Cardiac muscle cell (in vitro differentiated cells and primary cell): Measurements from ENCODE around the gene AGPAT2. TPM values are rescaled to one million over a fixed set of nuclear protein-coding genes. Genes with fewer than 3 reads are reported as not detected.

Experiments
- DNase-seq, 2 donors: peaks; one replicate each; pipeline versions ENCODE4 v3.0.0 to v3.0.0-alpha.2; 2010 to 2017; ENCODE audit warnings: low read depth in 1 of 2, low spot score in 1 of 2
- H3K27ac ChIP-seq: fragments of 200-600 bp; sonication (generic); 2 replicates; pipeline ENCODE4 v1.5.1; 2016
- H3K27me3 ChIP-seq: fragments of 200-600 bp; sonication (generic); 2 replicates; pipeline ENCODE4 v1.6.0; 2016; ENCODE audit warnings: control low read depth
- H3K36me3 ChIP-seq: fragments of 200-600 bp; sonication (generic); 2 replicates; pipeline ENCODE4 v1.5.1; 2016; ENCODE audit warnings: control low read depth
- H3K4me1 ChIP-seq: fragments of 200-600 bp; sonication (generic); 2 replicates; pipeline ENCODE4 v1.8.1; 2017; ENCODE audit warnings: low read depth, mild to moderate bottlenecking, mixed run types
- H3K4me3 ChIP-seq: fragments of 200-600 bp; sonication (generic); 2 replicates; pipeline ENCODE4 v1.5.1; 2016; ENCODE audit warnings: mild to moderate bottlenecking
- H3K9me3 ChIP-seq: fragments of 200-600 bp; sonication (generic); 2 replicates; pipeline ENCODE4 v1.5.1; 2017; ENCODE audit warnings: low read depth, mild to moderate bottlenecking, control low read depth
- CTCF ChIP-seq: IDR thresholded peaks from 2 replicates; pipeline ENCODE4 v1.5.1; 2012; ENCODE audit warnings: low read depth, mild to moderate bottlenecking, low read length
- polyA plus RNA-seq: library from polyadenylated mRNA; unstranded; fragments of >200 nt; fragmentation: Nextera tagmentation; extraction: Ambion mirVana; gene quantifications from 2 replicates; pipeline ENCODE4 v1.2.1, GENCODE V29; 2016
- total RNA-seq: library from RNA; depleted of rRNA; stranded (reverse); fragments of >200 nt; gene quantifications from 2 replicates; pipeline ENCODE4 v1.2.3, GENCODE V29; 2016

Gene AGPAT2
- total and polyA plus RNA-seq, 2 experiments from 2014 or later: 72.5 to 103 TPM

- H3K4me3 ChIP-seq: no peak overlapping the region
- peaks cover 9% of the 10 kb centered on the region for H3K4me1 ChIP-seq
- no peaks in the 10 kb centered on the region for H3K27me3 ChIP-seq
- no peaks in the 10 kb centered on the region for H3K9me3 ChIP-seq
- no peak for TF ChIP-seq CTCF
- H3K36me3 ChIP-seq: no peaks in the 10 kb centered on the region
- no peak overlapping the region for H3K27ac ChIP-seq
- DNase-seq: peak in 1 of 2 donors; percentile 76
Measured at GRCh38 chr9:136645903-136646754, 41.1 kb downstream of the AGPAT2 start.

DNA sequence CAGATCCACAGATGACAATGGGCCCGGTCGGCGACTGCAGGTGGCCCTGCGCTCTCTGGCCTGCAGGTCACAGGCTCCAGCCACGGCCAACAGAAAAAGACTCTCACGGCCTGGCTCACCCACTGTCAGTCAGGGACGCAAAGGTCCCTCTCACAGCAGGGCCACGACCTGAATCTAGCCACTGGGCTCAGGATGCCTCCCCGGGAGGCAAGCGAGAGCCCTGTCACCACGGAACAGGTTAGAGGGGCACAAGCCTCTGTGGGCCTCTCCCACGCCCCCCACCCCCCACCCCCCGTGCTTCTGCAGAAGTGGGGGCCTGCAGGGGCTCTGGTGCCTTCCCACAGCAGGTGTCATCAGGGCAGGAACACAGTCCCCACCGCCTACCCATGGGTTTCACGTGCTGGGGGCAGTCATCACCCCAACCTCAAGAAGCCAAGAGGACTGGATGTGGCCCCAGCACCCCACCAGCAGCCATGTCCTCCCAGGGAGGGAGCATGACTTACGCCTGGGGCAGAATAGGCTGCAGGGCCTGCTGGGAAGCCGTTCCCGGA, 41.8 kb downstream of the AGPAT2 start:
- Histone ChIP-seq H3K4me3 (no peak overlapping the region), H3K27me3 (no peaks in the 10 kb centered on the region), H3K4me1 (peaks cover 9% of the 10 kb centered on the region), H3K36me3 (no peaks in the 10 kb centered on the region), H3K27ac (no peak overlapping the region), H3K9me3 (no peaks in the 10 kb centered on the region)
- TF ChIP-seq CTCF: no peak
- no peak for DNase-seq

DNA sequence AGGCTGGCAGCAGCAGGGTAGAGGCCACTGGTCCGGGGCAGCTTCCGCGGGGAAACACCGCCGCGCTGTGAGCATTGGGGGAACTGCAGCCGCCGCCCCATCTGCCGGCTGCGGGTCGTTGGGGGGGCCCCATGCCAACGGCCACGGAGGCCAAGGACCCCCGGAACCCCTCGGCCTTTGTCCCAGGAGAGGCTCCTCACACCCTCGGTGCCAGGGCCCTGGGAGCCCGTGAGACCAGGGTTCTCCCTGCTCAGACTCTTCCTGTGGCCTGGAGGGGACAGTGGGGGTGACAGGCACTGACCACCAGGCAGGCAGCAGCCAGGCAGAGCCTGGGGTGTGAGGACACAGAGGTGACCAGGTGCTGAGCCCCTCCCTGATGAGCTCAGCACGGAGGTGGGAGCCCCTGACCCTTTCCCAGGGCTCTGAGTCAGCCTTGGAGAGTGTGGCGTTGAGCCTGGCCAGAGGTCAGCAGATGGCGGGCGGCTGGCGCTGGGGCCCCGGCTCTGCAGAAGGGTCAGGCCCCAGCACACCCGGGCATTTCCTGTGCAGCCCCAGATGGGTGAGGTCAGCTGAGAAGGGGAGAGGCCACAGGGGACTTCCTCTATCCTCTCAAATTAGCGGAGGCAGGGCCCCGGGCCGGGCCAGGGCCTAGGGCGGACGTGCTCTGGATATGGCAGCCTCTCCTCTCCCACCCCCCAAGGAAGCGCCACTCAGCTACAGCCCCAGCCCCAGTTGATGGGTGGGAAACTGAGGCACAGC, 42.5 kb downstream of the AGPAT2 start:
- Histone ChIP-seq H3K36me3 (no peaks in the 10 kb centered on the region), H3K9me3 (no peaks in the 10 kb centered on the region), H3K27me3 (no peaks in the 10 kb centered on the region), H3K27ac (no peak overlapping the region), H3K4me3 (no peak overlapping the region), H3K4me1 (peaks cover 9% of the 10 kb centered on the region)
- peak; percentile 43 to 70 for DNase-seq
- peak; percentile 82 for TF ChIP-seq CTCF

DNA sequence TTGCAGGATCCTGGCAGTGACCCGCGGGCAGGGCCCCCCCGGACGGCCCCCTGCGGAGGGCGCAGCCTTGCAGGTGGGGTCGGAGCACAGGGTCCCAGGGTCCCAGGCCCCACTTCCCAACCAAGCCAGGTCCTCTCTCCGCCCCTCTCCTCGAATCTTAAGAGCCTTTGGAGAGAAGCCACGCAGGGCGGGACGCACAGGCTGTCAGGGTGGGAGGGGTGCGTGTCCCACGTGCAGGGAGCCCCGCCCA, 43.0 kb downstream of the AGPAT2 start:
- DNase-seq: peak in 1 of 2 donors; percentile 80
- Histone ChIP-seq H3K36me3 (no peaks in the 10 kb centered on the region), H3K9me3 (no peaks in the 10 kb centered on the region), H3K27me3 (no peaks in the 10 kb centered on the region), H3K4me1 (peaks cover 9% of the 10 kb centered on the region), H3K4me3 (no peak overlapping the region), H3K27ac (no peak overlapping the region)
- no peak for TF ChIP-seq CTCF

DNA sequence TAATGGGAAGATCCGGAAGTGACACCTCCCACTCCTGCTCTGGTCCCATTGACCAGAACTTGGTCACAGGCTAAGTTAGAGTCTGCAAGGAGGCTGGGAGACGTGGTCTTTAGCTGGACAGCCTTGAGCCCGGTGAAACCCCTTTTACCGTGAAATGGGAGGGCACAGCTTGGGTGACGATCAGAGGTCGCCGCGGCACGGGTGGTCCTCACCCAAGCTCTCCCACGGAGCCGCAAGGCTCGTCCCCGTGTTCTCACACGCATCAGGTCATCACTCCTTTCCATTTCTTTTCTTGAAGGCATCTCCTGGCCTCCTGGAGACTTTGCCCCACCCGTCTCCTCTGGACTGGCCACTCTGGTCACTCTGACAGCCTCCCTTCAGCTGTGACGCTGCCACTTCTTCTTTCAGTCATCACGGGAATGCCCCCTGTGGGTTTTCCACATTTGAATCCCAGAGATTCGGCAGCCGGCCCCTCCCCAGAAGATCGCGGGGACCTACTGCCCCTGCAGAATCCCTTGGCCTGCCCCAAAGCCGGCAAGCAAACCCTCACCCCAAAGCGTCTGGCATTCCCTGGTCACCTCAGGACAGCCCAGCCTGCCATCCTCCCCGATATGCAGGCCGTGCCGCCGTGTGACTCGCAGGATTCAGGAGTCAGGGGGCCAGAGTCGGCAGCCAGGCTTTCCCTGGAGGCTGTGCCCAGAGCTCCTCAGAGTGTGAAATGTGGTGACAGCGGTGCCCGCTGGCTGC, 43.5 kb downstream of the AGPAT2 start:
- peaks cover 9% of the 10 kb centered on the region for H3K4me1 ChIP-seq
- no peak overlapping the region for H3K27ac ChIP-seq
- H3K4me3 ChIP-seq: no peak overlapping the region

More for the DNA sequence above, 43.5 kb downstream of the AGPAT2 start:
- Histone ChIP-seq H3K9me3 (no peaks in the 10 kb centered on the region), H3K36me3 (no peaks in the 10 kb centered on the region), H3K27me3 (no peaks in the 10 kb centered on the region)
- TF ChIP-seq CTCF: no peak
- no peak for DNase-seq
